ENCODE results near the gene TUT4. TPM values are rescaled to one million over a fixed set of nuclear protein-coding genes. Genes with fewer than 3 reads are reported as not detected.
A peak's percentile ranks its signal among the peaks of the same experiment; 100 is the strongest.

TUT4 gene
- total RNA-seq, 1 donor from 2014 or later: 56.4 TPM

DNA sequence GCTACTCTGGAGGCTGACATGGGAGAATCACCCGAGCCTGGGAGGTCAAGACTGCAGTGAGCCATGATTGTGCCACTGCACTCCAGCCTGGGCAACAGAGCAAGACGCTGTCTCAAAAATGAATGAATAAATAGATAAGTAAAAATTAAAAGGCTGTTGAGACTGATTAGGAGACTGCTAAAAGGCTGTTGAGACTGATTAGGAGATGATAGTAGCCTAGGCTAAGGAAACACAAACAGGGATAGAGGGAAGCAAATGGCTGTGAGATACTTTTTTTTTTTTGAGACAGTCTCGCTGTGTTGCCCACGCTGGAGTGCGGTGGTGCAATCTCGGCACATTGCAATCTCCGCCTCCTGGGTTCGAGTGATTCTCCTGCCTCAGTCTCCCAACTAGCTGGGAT, 120.1 kb downstream of the TUT4 start:
- no peak for TF ChIP-seq CTCF (IDR thresholded peaks at IDR 0.05)
- H3K4me1 Mint-ChIP-seq (ENCODE audit: unreplicated experiment): no peaks in the 10 kb centered on the region
- H3K27ac Mint-ChIP-seq (ENCODE audit: unreplicated experiment): no peak overlapping the region
- H3K27me3 Mint-ChIP-seq (ENCODE audit: unreplicated experiment): no peaks in the 10 kb centered on the region
- no peak overlapping the region for H3K4me3 Mint-ChIP-seq (ENCODE audit: unreplicated experiment)
- H3K9me3 Mint-ChIP-seq (ENCODE audit: unreplicated experiment): no peaks in the 10 kb centered on the region
- H3K36me3 Mint-ChIP-seq (ENCODE audit: unreplicated experiment): peaks cover 41% of the 10 kb centered on the region
- no peak for DNase-seq (ENCODE audit: extremely low spot score, unreplicated experiment)

- no peaks in the 10 kb centered on the region for H3K27me3 Mint-ChIP-seq (ENCODE audit: unreplicated experiment)
- no peak for TF ChIP-seq CTCF (IDR thresholded peaks at IDR 0.05)
- no peak for DNase-seq (ENCODE audit: extremely low spot score, unreplicated experiment)
- H3K4me3 Mint-ChIP-seq (ENCODE audit: unreplicated experiment): no peak overlapping the region
- H3K36me3 Mint-ChIP-seq (ENCODE audit: unreplicated experiment): peaks cover 38% of the 10 kb centered on the region
- H3K4me1 Mint-ChIP-seq (ENCODE audit: unreplicated experiment): peaks cover 20% of the 10 kb centered on the region
- H3K27ac Mint-ChIP-seq (ENCODE audit: unreplicated experiment): peak overlapping the region; percentile 15
- no peaks in the 10 kb centered on the region for H3K9me3 Mint-ChIP-seq (ENCODE audit: unreplicated experiment)
These were observed 125.7 kb downstream of the TUT4 start for GRCh38 chr1:52427152-52427551.

DNA sequence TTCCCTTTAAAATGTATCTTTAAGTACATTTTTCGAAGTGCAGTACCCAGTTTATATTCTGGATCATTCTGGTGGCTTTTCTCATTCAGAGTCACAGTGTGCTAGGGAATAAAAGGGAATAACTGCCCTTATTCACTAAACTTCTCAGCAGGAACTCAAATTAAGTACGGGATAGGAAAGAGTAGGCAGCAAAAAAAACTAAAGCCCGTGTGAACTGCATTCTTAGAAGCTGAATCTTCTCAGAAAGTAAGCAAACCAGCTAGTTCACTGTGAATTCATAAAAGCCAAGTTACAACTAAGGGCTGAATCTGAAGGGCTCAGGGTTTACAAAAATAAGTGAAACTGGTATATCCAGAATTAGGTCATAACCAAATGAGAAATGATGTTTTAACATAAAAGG, 126.5 kb downstream of the TUT4 start:
- Mint-ChIP-seq H3K27me3 (ENCODE audit: unreplicated experiment) (no peaks in the 10 kb centered on the region), H3K9me3 (ENCODE audit: unreplicated experiment) (no peaks in the 10 kb centered on the region), H3K27ac (ENCODE audit: unreplicated experiment) (peak overlapping the region; percentile 48), H3K4me3 (ENCODE audit: unreplicated experiment) (no peak overlapping the region), H3K4me1 (ENCODE audit: unreplicated experiment) (peaks cover 20% of the 10 kb centered on the region), H3K36me3 (ENCODE audit: unreplicated experiment) (peaks cover 35% of the 10 kb centered on the region)
- DNase-seq (ENCODE audit: extremely low spot score, unreplicated experiment): no peak
- no peak for TF ChIP-seq CTCF (IDR thresholded peaks at IDR 0.05)

DNA sequence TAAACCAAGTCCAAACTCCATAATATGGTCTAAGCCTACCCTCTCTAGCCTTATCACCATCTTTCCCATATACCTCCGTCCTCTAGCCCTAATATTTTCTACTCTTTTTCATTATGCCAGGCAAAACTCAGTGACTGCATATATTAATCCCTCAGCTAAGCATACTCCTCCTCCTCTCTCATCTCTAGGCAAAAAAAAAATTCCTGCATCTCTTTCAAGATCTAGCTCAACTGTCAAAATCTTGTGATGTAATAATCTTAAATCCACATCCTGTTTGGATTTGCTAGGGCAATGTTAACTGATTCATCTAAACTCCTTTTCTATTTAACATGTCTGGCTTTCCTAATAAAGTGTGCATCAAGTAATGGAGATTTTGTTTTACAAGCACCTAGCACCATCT, 128.1 kb downstream of the TUT4 start:
- DNase-seq (ENCODE audit: extremely low spot score, unreplicated experiment): no peak
- Mint-ChIP-seq H3K36me3 (ENCODE audit: unreplicated experiment) (peaks cover 30% of the 10 kb centered on the region), H3K4me3 (ENCODE audit: unreplicated experiment) (no peak overlapping the region), H3K9me3 (ENCODE audit: unreplicated experiment) (no peaks in the 10 kb centered on the region), H3K27ac (ENCODE audit: unreplicated experiment) (no peak overlapping the region), H3K27me3 (ENCODE audit: unreplicated experiment) (no peaks in the 10 kb centered on the region), H3K4me1 (ENCODE audit: unreplicated experiment) (peaks cover 20% of the 10 kb centered on the region)
- TF ChIP-seq CTCF (IDR thresholded peaks at IDR 0.05): no peak

- Mint-ChIP-seq H3K4me3 (ENCODE audit: unreplicated experiment) (no peak overlapping the region), H3K27me3 (ENCODE audit: unreplicated experiment) (no peaks in the 10 kb centered on the region), H3K9me3 (ENCODE audit: unreplicated experiment) (no peaks in the 10 kb centered on the region), H3K27ac (ENCODE audit: unreplicated experiment) (no peak overlapping the region), H3K4me1 (ENCODE audit: unreplicated experiment) (peaks cover 20% of the 10 kb centered on the region), H3K36me3 (ENCODE audit: unreplicated experiment) (peaks cover 34% of the 10 kb centered on the region)
- no peak for DNase-seq (ENCODE audit: extremely low spot score, unreplicated experiment)
- no peak for TF ChIP-seq CTCF (IDR thresholded peaks at IDR 0.05)
These were observed 128.7 kb downstream of the TUT4 start for GRCh38 chr1:52424231-52424636.
